IMR-90 (cell line): ENCODE measurements around the gene RAD21L1. TPM values are rescaled to one million over a fixed set of nuclear protein-coding genes. Genes with fewer than 3 reads are reported as not detected.

Experiments
- ATAC-seq: fragments of 200-7000 bp; cut with Tn5 transposase; 2 replicates; pipeline ENCODE4 v1.9.1; 2020; ENCODE audit warnings: low read depth, mild to moderate bottlenecking, moderate library complexity
- BruUV-seq: library from RNA; stranded (reverse); fragments of 400-500 nt; replicated peaks from 2 replicates; lab custom pipeline; 2021; lab: Mats Ljungman, UMichigan
- CTCF ChIA-PET: fragments of 300-600 bp; formaldehyde crosslinking; extraction: SDS; loops from one replicate; lab custom pipeline; 2021; ENCODE audit warnings: antibody characterized with exemption; lab: Yijun Ruan, JAX
- POLR2A ChIA-PET: fragments of 300-600 bp; sonication (Branson Sonifier 250); formaldehyde crosslinking; loops from one replicate; lab custom pipeline; 2022; ENCODE audit warnings: antibody characterized with exemption; ENCODE audit not compliant: unreplicated experiment; lab: Charles Lee
- DNase-seq: peaks from one replicate; pipeline ENCODE4 v3.0.0; 2013
- H2AFZ ChIP-seq: replicated peaks from 2 replicates; pipeline ENCODE3; 2013; ENCODE audit warnings: low read length, mild to moderate bottlenecking; ENCODE audit not compliant: poor library complexity
- H2AK5ac ChIP-seq: 2 replicates; pipeline ENCODE4 v1.6.1; 2013; ENCODE audit warnings: low read depth, low read length, inconsistent platforms
- H2AK9ac ChIP-seq: replicated peaks from 2 replicates; pipeline ENCODE3; 2013; ENCODE audit warnings: mild to moderate bottlenecking, low read depth, low read length, moderate library complexity; ENCODE audit not compliant: poor library complexity
- H2BK120ac ChIP-seq: 2 replicates; pipeline ENCODE4 v1.6.1; 2013; ENCODE audit warnings: low read depth, low read length, inconsistent platforms
- H2BK15ac ChIP-seq: 3 replicates; pipeline ENCODE4 v1.6.1; 2013; ENCODE audit warnings: low read depth, low read length, inconsistent platforms
- H2BK20ac ChIP-seq: 2 replicates; pipeline ENCODE4 v1.6.1; 2013; ENCODE audit warnings: low read depth, mild to moderate bottlenecking, inconsistent platforms, low read length, moderate library complexity
- H2BK5ac ChIP-seq: 2 replicates; pipeline ENCODE4 v1.6.1; 2013; ENCODE audit warnings: mild to moderate bottlenecking, low read depth, low read length, inconsistent platforms; ENCODE audit not compliant: poor library complexity, severe bottlenecking
- H3K14ac ChIP-seq: replicated peaks from 2 replicates; pipeline ENCODE4 v1.6.1; 2013; ENCODE audit warnings: low read depth, low read length, inconsistent platforms
- H3K18ac ChIP-seq: 2 replicates; pipeline ENCODE4 v1.6.1; 2013; ENCODE audit warnings: low read depth, low read length, control low read depth
- H3K23ac ChIP-seq: 2 replicates; pipeline ENCODE4 v1.6.1; 2013; ENCODE audit warnings: low read depth, low read length, inconsistent platforms
- H3K27ac ChIP-seq: 2 replicates; pipeline ENCODE4 v1.5.1; 2013; ENCODE audit warnings: mild to moderate bottlenecking, control low read depth, low read length; ENCODE audit not compliant: insufficient read depth
- H3K27me3 ChIP-seq: 2 replicates; pipeline ENCODE4 v1.6.1; 2013; ENCODE audit warnings: low read length; ENCODE audit not compliant: control insufficient read depth, insufficient read depth
- H3K36me3 ChIP-seq: 2 replicates; pipeline ENCODE4 v1.6.1; 2013; ENCODE audit warnings: low read length, mixed read lengths; ENCODE audit not compliant: control insufficient read depth, insufficient read depth
- H3K4ac ChIP-seq: 2 replicates; pipeline ENCODE4 v1.6.1; 2013; ENCODE audit warnings: low read depth, low read length, inconsistent platforms
- H3K4me1 ChIP-seq: 2 replicates; pipeline ENCODE4 v1.6.1; 2013; ENCODE audit warnings: low read length, mixed read lengths; ENCODE audit not compliant: control insufficient read depth, insufficient read depth
- H3K4me2 ChIP-seq: 2 replicates; pipeline ENCODE4 v1.6.1; 2013; ENCODE audit warnings: low read depth, mild to moderate bottlenecking, control low read depth, low read length, moderate library complexity
- H3K4me3 ChIP-seq: 2 replicates; pipeline ENCODE4 v1.5.1; 2013; ENCODE audit warnings: low read depth, mild to moderate bottlenecking, control low read depth, low read length, moderate library complexity; ENCODE audit not compliant: insufficient read depth
- H3K56ac ChIP-seq: 2 replicates; pipeline ENCODE4 v1.6.1; 2013; ENCODE audit warnings: low read length, inconsistent platforms; ENCODE audit not compliant: insufficient read depth; ENCODE audit errors: extremely low read depth
- H3K79me1 ChIP-seq, 2 experiments: 2 replicates each; pipeline ENCODE4 v1.6.1; 2013; ENCODE audit warnings: low read length in 2 of 2, inconsistent platforms in 1 of 2, low read depth in 1 of 2
- H3K9ac ChIP-seq: 2 replicates; pipeline ENCODE4 v1.6.1; 2013; ENCODE audit warnings: low read depth, low read length, control low read depth
- H3K9me1 ChIP-seq: 2 replicates; pipeline ENCODE4 v1.6.1; 2013; ENCODE audit warnings: low read length, inconsistent platforms; ENCODE audit not compliant: insufficient read depth
- H3K9me3 ChIP-seq: 2 replicates; pipeline ENCODE4 v1.6.1; 2013; ENCODE audit warnings: low read length; ENCODE audit not compliant: control insufficient read depth, insufficient read depth
- H4K20me1 ChIP-seq: 2 replicates; pipeline ENCODE4 v1.6.1; 2013; ENCODE audit warnings: low read length, inconsistent platforms; ENCODE audit not compliant: insufficient read depth
- H4K5ac ChIP-seq: 2 replicates; pipeline ENCODE4 v1.6.1; 2013; ENCODE audit warnings: mild to moderate bottlenecking, low read depth, low read length, control low read depth
- H4K8ac ChIP-seq, 2 experiments: 2 replicates each; pipeline ENCODE4 v1.6.1; 2013; ENCODE audit warnings: low read depth in 2 of 2, low read length in 2 of 2, control low read depth in 1 of 2, inconsistent platforms in 1 of 2
- H4K91ac ChIP-seq: 2 replicates; pipeline ENCODE4 v1.6.1; 2013; ENCODE audit warnings: low read depth, low read length, inconsistent platforms; ENCODE audit not compliant: insufficient read depth
- CEBPB ChIP-seq: IDR thresholded peaks from 2 replicates; pipeline ENCODE4 v1.6.1; 2012; ENCODE audit warnings: low read depth, low read length, improper control_type of control experiment
- CHD1 ChIP-seq: IDR thresholded peaks from 2 replicates; pipeline ENCODE4 v1.6.1; 2012; ENCODE audit warnings: low read depth, low read length, improper control_type of control experiment
- CTCF ChIP-seq: conservative IDR thresholded peaks from 2 replicates; pipeline ENCODE4 v1.5.1; 2012; ENCODE audit warnings: mild to moderate bottlenecking, low read depth, low read length, improper control_type of control experiment
- NFE2L2 ChIP-seq: fragments of 150-350 bp; IDR thresholded peaks from 2 replicates; pipeline ENCODE4 v1.6.1; 2016; ENCODE audit warnings: low read depth, mild to moderate bottlenecking, low read length
- RAD21 ChIP-seq: IDR thresholded peaks from 2 replicates; pipeline ENCODE4 v1.6.1; 2012; ENCODE audit warnings: low read length, improper control_type of control experiment
- RCOR1 ChIP-seq: IDR thresholded peaks from 2 replicates; pipeline ENCODE4 v1.6.1; 2012; ENCODE audit warnings: mild to moderate bottlenecking, low read length, improper control_type of control experiment; ENCODE audit not compliant: insufficient replicate concordance
- RFX5 ChIP-seq: IDR thresholded peaks from 2 replicates; pipeline ENCODE4 v1.8.0; 2012; ENCODE audit warnings: low read depth, mild to moderate bottlenecking, low read length, moderate library complexity
- USF2 ChIP-seq: fragments of 150-350 bp; IDR thresholded peaks from 2 replicates; pipeline ENCODE4 v1.6.1; 2017; ENCODE audit warnings: mild to moderate bottlenecking, antibody characterized with exemption, low read length, low read depth
- WGBS, 2 experiments: methylation state at CpG; one replicate each; pipeline versions ENCODE4 v1.1.5 to v1.1.7; 2013; ENCODE audit warnings: missing lambda C conversion rate in 2 of 2; ENCODE audit not compliant: insufficient read length in 1 of 2; ENCODE audit errors: extremely low coverage in 2 of 2; 5-methylcytosine and 5-hydroxymethylcytosine counted together
- dilution Hi-C: fragments of 300-500 bp; cut with HindIII; formaldehyde crosslinking; loops from one replicate; pipeline ENCODE4 v1.14.3; 2018; ENCODE audit warnings: low sequenced_read_pairs; ENCODE audit not compliant: unreplicated experiment
- in situ Hi-C: fragments of 300-500 bp; cut with MboI; formaldehyde crosslinking; loops from 3 replicates; pipeline ENCODE4 v1.14.3; 2019; ENCODE audit warnings: low sequenced_read_pairs, inconsistent platforms, mixed read lengths
- intact Hi-C: fragments of 100-400 bp; cut with micrococcal nuclease; formaldehyde crosslinking; loops from 2 replicates; pipeline ENCODE4 v1.10.0; 2022
- polyA plus RNA-seq, 3 experiments: library from polyadenylated mRNA; depleted of rRNA; stranded (reverse); fragments of >200 nt; gene quantifications; 2 replicates each; pipeline ENCODE4 v1.2.3, GENCODE V29; 2012; ENCODE audit warnings: low replicate concordance in 1 of 3
- total RNA-seq: library from RNA; depleted of rRNA; stranded (reverse); fragments of >200 nt; gene quantifications from 2 replicates; pipeline ENCODE4 v1.2.3, GENCODE V29; 2012

Gene RAD21L1
- total and polyA plus RNA-seq, 2 of the 4 experiments (the other 2 are of a cell fraction), result not detected

GRCh38 chr20:1205802-1206201, 20.0 kb upstream of the RAD21L1 start (continued):
- no peak for TF ChIP-seq CTCF
- TF ChIP-seq CEBPB, result no peak
- no peak for TF ChIP-seq RAD21

DNA sequence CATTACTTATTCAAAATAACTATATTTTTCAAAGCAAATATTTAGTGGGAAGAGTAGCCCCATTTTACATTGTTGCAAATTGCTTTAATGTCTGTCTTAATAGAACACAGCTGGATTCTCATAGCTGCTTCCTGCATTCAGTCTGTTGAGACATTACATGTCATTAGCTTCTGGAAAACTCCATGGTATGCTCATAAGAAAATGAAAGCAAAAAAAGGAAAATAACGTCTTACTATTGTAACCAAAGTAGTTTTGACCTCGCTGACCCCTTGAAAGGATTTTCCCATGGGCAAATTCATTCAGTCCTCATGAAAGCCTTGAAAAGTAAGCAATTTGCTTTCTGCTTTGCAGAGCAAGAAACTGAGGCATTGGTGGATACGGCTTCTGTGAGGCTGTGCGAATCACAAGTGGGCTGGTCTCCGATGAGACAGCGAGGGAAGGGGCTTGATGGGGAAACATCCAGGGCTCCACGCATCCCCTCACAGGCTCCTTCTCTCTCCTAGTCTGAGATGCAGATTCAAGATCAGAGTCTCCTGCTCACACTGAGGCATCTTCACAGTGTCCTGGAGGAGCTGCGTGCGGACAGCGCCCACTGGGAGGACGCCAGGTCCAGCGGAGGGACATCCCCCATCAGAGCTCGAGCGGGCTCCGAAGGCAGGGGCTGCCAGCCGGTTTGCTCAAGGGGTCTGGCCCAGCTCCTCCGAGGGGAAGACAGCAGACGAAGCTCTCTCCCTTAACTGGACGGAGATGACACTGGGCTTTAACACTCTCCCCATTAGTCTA, 19.3 kb upstream of the RAD21L1 start:
- Histone ChIP-seq H3K14ac (no peak overlapping the region), H2BK120ac (no peak overlapping the region), H2BK5ac (no peak overlapping the region), H3K4me3 (no peak overlapping the region), H3K79me1 (no peaks in the 10 kb centered on the region), H2AK5ac (no peak overlapping the region), H3K56ac (no peak overlapping the region), H3K4me2 (no peak overlapping the region), H2BK15ac (no peak overlapping the region), H4K20me1 (no peaks in the 10 kb centered on the region), H3K9me1 (0 out of 2 replicates have a peak, but pooled peaks cover 3% of the 10 kb centered on the region), H2BK20ac (no peak overlapping the region), H3K9me3 (0 out of 2 replicates have a peak, but pooled peaks cover 2% of the 10 kb centered on the region), H4K8ac (no peak overlapping the region), H3K27ac (no peak overlapping the region), H3K27me3 (peaks cover 48% of the 10 kb centered on the region), H4K91ac (no peak overlapping the region), H3K4me1 (no peaks in the 10 kb centered on the region), H3K23ac (no peak overlapping the region), H3K36me3 (no peaks in the 10 kb centered on the region), H2AFZ (no peak overlapping the region), H2AK9ac (no peak overlapping the region), H3K18ac (no peak overlapping the region), H3K9ac (no peak overlapping the region), H3K4ac (no peak overlapping the region), H4K5ac (no peak overlapping the region)
- DNase-seq (no peak), ATAC-seq (no peak)
- BruUV-seq, result no TSS peak
- ChIA-PET CTCF (no interaction called here), POLR2A (no interaction called here)
- intact Hi-C loops, result loop anchor here (5.0 kb wide), 1 partner anchor 231 kb away; no protein-coding TSS in a partner anchor
- in situ Hi-C loops, result no loop called here
- 67% methylated on average over 1 of the region's 19 CpGs; no CpG with 5 or more reads in 1 of the 2 experiments for WGBS, 2 experiments
- no peak for TF ChIP-seq NFE2L2
- no peak for TF ChIP-seq CEBPB
- no peak for TF ChIP-seq RAD21
- TF ChIP-seq RCOR1, result no peak
- no peak for TF ChIP-seq USF2
- TF ChIP-seq CHD1, result no peak
- TF ChIP-seq RFX5, result no peak
- dilution Hi-C loops, result no loop called here
